ENCODE data around the gene PARP3. TPM values are rescaled to one million over a fixed set of nuclear protein-coding genes. Genes with fewer than 3 reads are reported as not detected.
"Not testable (repeated sequence)": the region's sequence is repeated elsewhere in the genome, so short reads cannot be mapped to it uniquely, and the experiment has no call there.

Gene PARP3
- total RNA-seq, 1 donor from 2014 or later, result 48.5 TPM

GRCh38 chr3:51985063-51985462 lies 42.9 kb downstream of the PARP3 start:
- no peak for DNase-seq (ENCODE audit: low spot score)

- no peak for DNase-seq (ENCODE audit: low spot score)
These were observed 44.1 kb downstream of the PARP3 start for GRCh38 chr3:51986010-51986947.

- DNase-seq (ENCODE audit: low spot score), result no peak
These were observed 45.4 kb downstream of the PARP3 start for GRCh38 chr3:51987568-51987967.

GRCh38 chr3:51988286-51989146 lies 46.4 kb downstream of the PARP3 start:
- DNase-seq (ENCODE audit: low spot score), result no peak

- DNase-seq (ENCODE audit: low spot score), result not testable (repeated sequence)
These were observed 48.4 kb downstream of the PARP3 start for GRCh38 chr3:51990501-51990971.

GRCh38 chr3:51992017-51992682 lies 50.0 kb downstream of the PARP3 start:
- DNase-seq (ENCODE audit: low spot score), result no peak

- not testable (repeated sequence) for DNase-seq (ENCODE audit: low spot score)
These were observed 51.5 kb downstream of the PARP3 start for GRCh38 chr3:51993657-51994056.

- DNase-seq (ENCODE audit: low spot score), result no peak
These were observed 52.4 kb downstream of the PARP3 start for GRCh38 chr3:51994530-51994929.

GRCh38 chr3:51995346-51996163 lies 53.4 kb downstream of the PARP3 start, which contains the start of gene RPL29:
Gene RPL29, minus strand, starts transcription at chr3:51995895. Its CDS starts 434 bp downstream, at chr3:51995461.
- DNase-seq (ENCODE audit: low spot score), result peak; percentile 95

- DNase-seq (ENCODE audit: low spot score), result no peak
These were observed 55.0 kb downstream of the PARP3 start for GRCh38 chr3:51997172-51997571.

- no peak for DNase-seq (ENCODE audit: low spot score)
These were observed 55.9 kb downstream of the PARP3 start for GRCh38 chr3:51997935-51998596.

Other genes with a start within 250 kb of the PARP3 start
- gene GRM2, start 235.3 kb upstream of the PARP3 start, total RNA-seq, result 0.23 TPM
- not detected for gene IQCF6, start 163.1 kb upstream of the PARP3 start, total RNA-seq
- not detected for gene IQCF2, start 80.7 kb upstream of the PARP3 start, total RNA-seq
- not detected for gene IQCF5, start 66.8 kb upstream of the PARP3 start, total RNA-seq
- gene IQCF1, start 39.0 kb upstream of the PARP3 start, total RNA-seq, result not detected
- 28.2 TPM for gene RRP9, start 459 bp upstream of the PARP3 start, total RNA-seq
- 0.57 TPM for gene GPR62, start 13.0 kb downstream of the PARP3 start, total RNA-seq
- gene PCBP4, start 25.1 kb downstream of the PARP3 start, total RNA-seq, result 40.8 TPM
- 55.3 TPM for gene ABHD14B, start 31.7 kb downstream of the PARP3 start, total RNA-seq
- 19.4 TPM for gene ABHD14A, start 32.7 kb downstream of the PARP3 start, total RNA-seq
- gene ACY1, start 41.2 kb downstream of the PARP3 start, total RNA-seq, result 72.8 TPM
- gene RPL29, start 53.5 kb downstream of the PARP3 start, total RNA-seq, result 1,577 TPM
- gene DUSP7, start 114.2 kb downstream of the PARP3 start, total RNA-seq, result 22.2 TPM
- 3.6 TPM for gene POC1A, start 212.1 kb downstream of the PARP3 start, total RNA-seq